Mammary epithelial cell (primary cell): ENCODE results near the gene VIPR2.

Experiments
- CTCF ChIP-seq, 2 donors: IDR thresholded peaks in 1 of 2; conservative IDR thresholded peaks in 1 of 2; 2 replicates each; pipeline ENCODE4 v1.5.1; 2011 to 2012; ENCODE audit warnings: inconsistent platforms in 2 of 2, low read length in 2 of 2, mild to moderate bottlenecking in 2 of 2, control low read depth in 1 of 2, low read depth in 1 of 2; ENCODE audit not compliant: insufficient read depth in 1 of 2; ENCODE audit errors: extremely low read depth in 1 of 2
- EZH2 ChIP-seq: IDR thresholded peaks from 2 replicates; pipeline ENCODE4 v1.6.1; 2012; ENCODE audit warnings: low read length, inconsistent platforms, borderline replicate concordance

- TF ChIP-seq CTCF (conservative IDR thresholded peaks at IDR 0.05 in 1 of 2, IDR thresholded peaks at IDR 0.05 in 1 of 2; ENCODE audit: extremely low read depth in 1 of 2, insufficient read depth in 1 of 2, low read depth in 1 of 2, low read length in 2 of 2) (no peak), EZH2 (no peak)
These were observed 20.7 kb upstream of the VIPR2 start for GRCh38 chr7:159165352-159165751.
